WI38 (cell line): ENCODE data around the gene TMEM169.
"Not testable (repeated sequence)": the region's sequence is repeated elsewhere in the genome, so short reads cannot be mapped to it uniquely, and the experiment has no call there.

Source experiments
- H3K4me3 ChIP-seq: 2 replicates; pipeline ENCODE4 v1.5.1; 2011; ENCODE audit warnings: low read depth, mild to moderate bottlenecking, control low read depth, low read length
- TF ChIP-seq, protein P1 (sequence below): IDR thresholded peaks from 2 replicates; pipeline ENCODE4 v1.5.1; 2012; ENCODE audit warnings: low read depth, mild to moderate bottlenecking, control low read depth, low read length

The TMEM169 gene

GRCh38 chr2:216133397-216133796 is 51.7 kb downstream of the TMEM169 start:
- TF ChIP-seq, protein P1, sequence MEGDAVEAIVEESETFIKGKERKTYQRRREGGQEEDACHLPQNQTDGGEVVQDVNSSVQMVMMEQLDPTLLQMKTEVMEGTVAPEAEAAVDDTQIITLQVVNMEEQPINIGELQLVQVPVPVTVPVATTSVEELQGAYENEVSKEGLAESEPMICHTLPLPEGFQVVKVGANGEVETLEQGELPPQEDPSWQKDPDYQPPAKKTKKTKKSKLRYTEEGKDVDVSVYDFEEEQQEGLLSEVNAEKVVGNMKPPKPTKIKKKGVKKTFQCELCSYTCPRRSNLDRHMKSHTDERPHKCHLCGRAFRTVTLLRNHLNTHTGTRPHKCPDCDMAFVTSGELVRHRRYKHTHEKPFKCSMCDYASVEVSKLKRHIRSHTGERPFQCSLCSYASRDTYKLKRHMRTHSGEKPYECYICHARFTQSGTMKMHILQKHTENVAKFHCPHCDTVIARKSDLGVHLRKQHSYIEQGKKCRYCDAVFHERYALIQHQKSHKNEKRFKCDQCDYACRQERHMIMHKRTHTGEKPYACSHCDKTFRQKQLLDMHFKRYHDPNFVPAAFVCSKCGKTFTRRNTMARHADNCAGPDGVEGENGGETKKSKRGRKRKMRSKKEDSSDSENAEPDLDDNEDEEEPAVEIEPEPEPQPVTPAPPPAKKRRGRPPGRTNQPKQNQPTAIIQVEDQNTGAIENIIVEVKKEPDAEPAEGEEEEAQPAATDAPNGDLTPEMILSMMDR = no peak
- H3K4me3 ChIP-seq = no peak overlapping the region

GRCh38 chr2:216134958-216135541 is 53.3 kb downstream of the TMEM169 start:
- TF ChIP-seq, protein P1 = no peak
- no peak overlapping the region for H3K4me3 ChIP-seq

GRCh38 chr2:216139884-216140283 is 58.2 kb downstream of the TMEM169 start:
- TF ChIP-seq, protein P1 = no peak
- H3K4me3 ChIP-seq = no peak overlapping the region

- not testable (repeated sequence) for H3K4me3 ChIP-seq
Measured at GRCh38 chr2:216141516-216141915, 59.8 kb downstream of the TMEM169 start.

DNA sequence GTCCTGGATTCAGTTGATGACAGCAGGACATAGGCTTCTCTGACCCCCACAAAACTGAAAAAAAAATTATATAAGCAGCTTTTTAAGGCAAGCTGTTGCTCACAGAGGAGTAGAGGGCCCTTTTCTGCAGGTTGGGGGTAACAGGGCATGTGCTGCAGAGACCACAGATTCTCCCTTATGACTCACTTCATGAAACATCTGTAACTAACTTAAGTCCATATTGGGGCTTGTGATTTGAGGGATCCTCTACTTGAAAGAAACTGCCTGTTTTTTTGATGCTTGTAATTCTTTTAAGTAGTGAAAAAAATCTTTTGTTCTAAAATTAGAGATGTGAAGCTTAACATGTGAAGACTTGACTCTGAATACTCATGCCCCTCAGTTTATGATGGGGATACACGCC is 60.8 kb downstream of the TMEM169 start:
- TF ChIP-seq, protein P1 = no peak
- H3K4me3 ChIP-seq = no peak overlapping the region

- TF ChIP-seq, protein P1 = no peak
- no peak overlapping the region for H3K4me3 ChIP-seq
Measured at GRCh38 chr2:216144372-216144771, 62.7 kb downstream of the TMEM169 start.

DNA sequence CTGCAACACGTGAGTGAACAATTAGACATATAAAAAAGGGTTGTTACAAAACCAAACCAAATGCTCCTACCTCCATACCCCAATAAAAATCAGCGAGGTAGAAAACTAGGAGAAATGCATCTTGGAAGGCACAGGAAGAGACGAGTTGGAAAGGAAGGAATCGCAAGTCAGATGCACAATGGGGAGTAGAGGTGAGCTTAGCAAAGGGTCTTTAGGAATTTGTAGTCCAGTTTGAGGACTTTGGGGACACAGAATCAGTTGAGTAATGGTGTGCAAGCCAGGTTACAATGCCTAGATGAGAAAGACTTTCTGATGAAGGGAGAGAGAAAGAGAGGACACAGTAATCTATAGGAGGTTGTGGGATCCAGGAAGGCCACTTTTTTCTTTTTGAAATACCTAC is 63.1 kb downstream of the TMEM169 start:
- TF ChIP-seq, protein P1 = no peak
- H3K4me3 ChIP-seq = no peak overlapping the region

- TF ChIP-seq, protein P1 = no peak
- no peak overlapping the region for H3K4me3 ChIP-seq
Measured at GRCh38 chr2:216146573-216146972, 64.9 kb downstream of the TMEM169 start.
